ENCODE results near the gene PRG2. TPM values are rescaled to one million over a fixed set of nuclear protein-coding genes. Genes with fewer than 3 reads are reported as not detected.

The PRG2 gene
- total and polyA plus RNA-seq, 9 of the 15 experiments (the other 6 are each of a cell fraction or from before 2014, with no cell fraction given) = 1.8 to 78.0 (median 26.6) TPM

DNA sequence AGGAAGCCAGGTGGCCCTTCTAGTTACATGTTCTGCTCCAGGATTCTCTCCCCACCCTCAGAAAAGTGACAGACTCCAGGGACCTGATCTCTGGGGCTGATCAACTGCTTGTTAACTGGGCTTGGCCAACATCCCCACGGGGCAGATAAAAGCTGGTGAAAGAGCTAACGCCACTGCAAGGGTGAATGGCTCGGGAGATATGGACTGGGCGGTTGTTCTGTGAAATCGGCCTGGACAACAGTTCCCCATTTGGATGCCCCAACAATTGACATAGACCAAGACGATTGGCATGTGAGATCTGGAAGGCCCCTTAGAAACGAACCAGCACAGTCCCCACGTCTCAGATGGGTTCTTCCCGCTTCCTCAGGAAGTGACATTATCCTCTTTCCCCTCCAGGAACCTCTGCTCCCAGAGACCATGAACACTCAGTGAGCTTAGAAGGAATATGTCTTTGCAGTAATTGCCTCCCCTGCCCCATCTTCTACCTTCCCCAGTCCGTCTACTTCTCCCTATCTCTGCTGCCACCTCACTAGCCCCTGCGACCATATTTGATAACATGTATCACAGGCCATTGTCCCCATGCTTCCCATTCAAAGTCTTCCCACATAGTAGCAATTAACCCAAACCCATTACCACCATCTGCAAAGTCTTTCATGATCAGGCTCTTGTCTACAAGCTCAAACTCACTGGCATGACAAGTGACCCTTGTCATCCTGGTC lies 5.6 kb upstream of the PRG2 start (continued):
- TF ChIP-seq, protein P1, sequence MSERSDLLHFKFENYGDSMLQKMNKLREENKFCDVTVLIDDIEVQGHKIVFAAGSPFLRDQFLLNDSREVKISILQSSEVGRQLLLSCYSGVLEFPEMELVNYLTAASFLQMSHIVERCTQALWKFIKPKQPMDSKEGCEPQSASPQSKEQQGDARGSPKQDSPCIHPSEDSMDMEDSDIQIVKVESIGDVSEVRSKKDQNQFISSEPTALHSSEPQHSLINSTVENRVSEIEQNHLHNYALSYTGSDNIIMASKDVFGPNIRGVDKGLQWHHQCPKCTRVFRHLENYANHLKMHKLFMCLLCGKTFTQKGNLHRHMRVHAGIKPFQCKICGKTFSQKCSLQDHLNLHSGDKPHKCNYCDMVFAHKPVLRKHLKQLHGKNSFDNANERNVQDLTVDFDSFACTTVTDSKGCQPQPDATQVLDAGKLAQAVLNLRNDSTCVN (CRISPR knock-in tag; IDR thresholded peaks at IDR 0.05) = peak; percentile 46; the same call in 1 of the 2 replicates
- peak; percentile 81 for TF ChIP-seq TAL1 (IDR thresholded peaks at IDR 0.05)
- TF ChIP-seq EHMT2 (IDR thresholded peaks at IDR 0.05) = peak; percentile 11; the same call in 1 of the 2 replicates
- peak; percentile 71 for TF ChIP-seq SOX6 (IDR thresholded peaks at IDR 0.05)
- TF ChIP-seq NFE2L1 (tag; IDR thresholded peaks at IDR 0.05; ENCODE audit: borderline replicate concordance, low read depth) = no peak
- TF ChIP-seq ELF4 (CRISPR knock-in tag; IDR thresholded peaks at IDR 0.05) = peak; percentile 62; the same call in 1 of the 2 replicates
- 0 out of 2 replicates have a peak, but pooled peaks have one; percentile 6 for TF ChIP-seq ETV1 (tag; conservative IDR thresholded peaks at IDR 0.05; ENCODE audit: low read depth)
- no peak for TF ChIP-seq JUN (IDR thresholded peaks at IDR 0.05; ENCODE audit: borderline replicate concordance, low read depth, low read length)
- TF ChIP-seq JUN (CRISPR knock-in tag; IDR thresholded peaks at IDR 0.05; ENCODE audit: borderline replicate concordance) = no peak
- TF ChIP-seq ARID1B (IDR thresholded peaks at IDR 0.05) = peak; percentile 90
- no peak for TF ChIP-seq MEF2A (IDR thresholded peaks at IDR 0.05; ENCODE audit: control insufficient read depth, low read depth, low read length)
- no peak for TF ChIP-seq NCOA6 (IDR thresholded peaks at IDR 0.05)
- 0 out of 2 replicates have a peak, but pooled peaks have one; percentile 20 for TF ChIP-seq BHLHE40 (IDR thresholded peaks at IDR 0.05; ENCODE audit: low read length)
- TF ChIP-seq, protein P2, sequence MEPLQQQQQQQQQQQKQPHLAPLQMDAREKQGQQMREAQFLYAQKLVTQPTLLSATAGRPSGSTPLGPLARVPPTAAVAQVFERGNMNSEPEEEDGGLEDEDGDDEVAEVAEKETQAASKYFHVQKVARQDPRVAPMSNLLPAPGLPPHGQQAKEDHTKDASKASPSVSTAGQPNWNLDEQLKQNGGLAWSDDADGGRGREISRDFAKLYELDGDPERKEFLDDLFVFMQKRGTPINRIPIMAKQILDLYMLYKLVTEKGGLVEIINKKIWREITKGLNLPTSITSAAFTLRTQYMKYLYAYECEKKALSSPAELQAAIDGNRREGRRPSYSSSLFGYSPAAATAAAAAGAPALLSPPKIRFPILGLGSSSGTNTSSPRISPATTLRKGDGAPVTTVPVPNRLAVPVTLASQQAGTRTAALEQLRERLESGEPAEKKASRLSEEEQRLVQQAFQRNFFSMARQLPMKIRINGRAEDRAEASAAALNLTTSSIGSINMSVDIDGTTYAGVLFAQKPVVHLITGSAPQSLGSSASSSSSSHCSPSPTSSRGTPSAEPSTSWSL (CRISPR knock-in tag; IDR thresholded peaks at IDR 0.05; ENCODE audit: borderline replicate concordance) = no peak
- TF ChIP-seq CBFA2T3 (IDR thresholded peaks at IDR 0.05) = peak; percentile 91
- peak; percentile 76 for TF ChIP-seq MYNN (IDR thresholded peaks at IDR 0.05)
- TF ChIP-seq MYNN (CRISPR knock-in tag; IDR thresholded peaks at IDR 0.05) = no peak
- TF ChIP-seq DIDO1 (tag; IDR thresholded peaks at IDR 0.05; ENCODE audit: low read depth) = no peak
- 0 out of 2 replicates have a peak, but pooled peaks have one; percentile 43 for TF ChIP-seq MTA3 (IDR thresholded peaks at IDR 0.05; ENCODE audit: borderline replicate concordance)
- no peak for TF ChIP-seq PHF21A (IDR thresholded peaks at IDR 0.05; ENCODE audit: borderline replicate concordance, low read depth)
- no peak for TF ChIP-seq AFF4 (CRISPR knock-in tag; IDR thresholded peaks at IDR 0.05)
- no peak for TF ChIP-seq RBM22 (IDR thresholded peaks at IDR 0.05; ENCODE audit: low read depth, low read length, poor library complexity, severe bottlenecking)
- 0 out of 2 replicates have a peak, but pooled peaks have one; percentile 33 for TF ChIP-seq PML (IDR thresholded peaks at IDR 0.05; ENCODE audit: low read length)

Measured in K562 (cell line).